PFSK-1 (cell line): ENCODE measurements around the gene CCDC80.

ENCODE experiments used
- FOXP2 ChIP-seq: optimal IDR thresholded peaks from 2 replicates; pipeline ENCODE3; 2011; ENCODE audit warnings: borderline replicate concordance, control low read depth, inconsistent platforms; ENCODE audit not compliant: insufficient read depth; ENCODE audit errors: extremely low read length, extremely low read depth
- POLR2AphosphoS5 ChIP-seq: IDR thresholded peaks from 2 replicates; pipeline ENCODE4 v1.6.1; 2012; ENCODE audit warnings: low read depth, mild to moderate bottlenecking, control low read depth, low read length, moderate library complexity
- REST ChIP-seq, 2 experiments: IDR thresholded peaks; 2 replicates each; pipeline versions ENCODE4 v1.6.1 to v1.8.0; 2011 to 2012; ENCODE audit warnings: low read depth in 2 of 2, low read length in 2 of 2, control low read depth in 1 of 2, inconsistent platforms in 1 of 2, mild to moderate bottlenecking in 1 of 2, moderate library complexity in 1 of 2; ENCODE audit not compliant: insufficient read depth in 1 of 2
- SIN3A ChIP-seq: IDR thresholded peaks from 2 replicates; pipeline ENCODE4 v1.6.1; 2012; ENCODE audit warnings: mild to moderate bottlenecking, low read length, moderate library complexity, borderline replicate concordance; ENCODE audit not compliant: insufficient read depth
- TAF1 ChIP-seq: IDR thresholded peaks from 2 replicates; pipeline ENCODE4 v1.6.1; 2012; ENCODE audit warnings: low read length, control low read depth, borderline replicate concordance; ENCODE audit not compliant: insufficient read depth

The CCDC80 gene

DNA sequence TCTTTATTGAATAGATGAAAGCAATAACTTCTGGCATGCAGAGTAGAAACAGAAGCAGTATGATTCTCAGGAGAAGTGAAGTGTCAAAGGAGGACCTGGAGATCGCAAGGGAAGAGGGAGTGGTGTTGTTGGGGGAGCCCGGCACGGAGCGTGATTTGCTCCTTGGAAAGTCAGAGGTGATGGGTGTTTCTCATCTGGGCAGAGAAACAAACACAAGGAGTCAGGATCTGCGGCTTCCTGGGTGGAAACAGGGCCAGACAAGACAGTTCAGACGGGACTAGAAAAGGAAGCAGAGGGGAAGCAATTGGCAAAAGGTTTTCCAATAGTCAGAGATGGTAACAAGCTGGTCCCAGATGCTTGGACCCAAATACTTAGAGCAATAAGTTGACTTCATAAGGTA lies 34.4 kb upstream of the CCDC80 start:
- no peak for TF ChIP-seq POLR2AphosphoS5
- TF ChIP-seq TAF1 = no peak
- no peak for TF ChIP-seq REST (IDR thresholded peaks at IDR 0.05; ENCODE audit: insufficient read depth in 1 of 2, low read depth in 2 of 2, low read length in 2 of 2)
- TF ChIP-seq FOXP2 = no peak
- no peak for TF ChIP-seq SIN3A

GRCh38 chr3:112672716-112673541 lies 32.0 kb upstream of the CCDC80 start:
- no peak for TF ChIP-seq POLR2AphosphoS5
- no peak for TF ChIP-seq TAF1
- TF ChIP-seq FOXP2 = no peak
- no peak for TF ChIP-seq SIN3A
- TF ChIP-seq REST (IDR thresholded peaks at IDR 0.05; ENCODE audit: insufficient read depth in 1 of 2, low read depth in 2 of 2, low read length in 2 of 2) = no peak

DNA sequence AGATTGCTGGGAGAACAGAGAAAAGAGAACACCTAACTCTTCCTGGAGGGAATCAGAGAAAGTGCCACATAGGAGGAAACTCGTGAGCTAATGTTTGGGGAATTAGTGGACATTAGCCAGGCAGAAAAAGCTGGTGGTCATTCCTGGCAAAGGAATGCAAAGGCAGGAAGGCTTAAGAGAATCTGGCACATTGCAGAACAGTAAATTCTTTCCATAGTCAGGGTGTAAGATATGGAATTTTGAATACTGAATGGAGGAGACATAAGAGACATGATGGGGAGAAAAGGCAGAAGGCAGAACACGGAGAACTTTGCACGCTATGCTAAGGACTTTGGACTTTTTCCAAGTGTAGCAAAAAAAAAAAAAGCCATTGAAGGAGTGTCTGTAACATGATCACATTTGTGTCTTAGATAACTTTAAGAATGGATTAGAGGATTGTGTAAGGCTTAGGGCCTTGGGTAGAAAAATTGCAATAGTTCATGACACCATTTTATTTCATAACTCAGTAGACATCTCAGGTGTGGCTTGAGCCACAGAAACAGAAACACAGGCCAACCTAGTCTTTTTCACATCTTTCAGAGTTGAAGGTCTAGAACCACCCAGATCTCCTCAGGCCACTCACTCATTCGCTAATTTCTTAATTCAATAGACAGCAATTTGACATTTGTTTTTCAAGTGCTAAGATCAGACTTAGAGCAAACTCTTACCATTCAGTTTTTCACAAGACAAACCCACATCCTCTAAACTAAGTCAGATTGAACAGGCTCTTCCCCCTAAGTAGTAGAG lies 31.2 kb upstream of the CCDC80 start:
- no peak for TF ChIP-seq FOXP2
- TF ChIP-seq TAF1 = no peak
- no peak for TF ChIP-seq SIN3A
- TF ChIP-seq REST (IDR thresholded peaks at IDR 0.05; ENCODE audit: insufficient read depth in 1 of 2, low read depth in 2 of 2, low read length in 2 of 2) = no peak
- TF ChIP-seq POLR2AphosphoS5 = no peak

- TF ChIP-seq TAF1 (no peak), REST (IDR thresholded peaks at IDR 0.05; ENCODE audit: insufficient read depth in 1 of 2, low read depth in 2 of 2, low read length in 2 of 2) (no peak)
Observed at GRCh38 chr3:112670824-112671223, 29.9 kb upstream of the CCDC80 start.
